Neural progenitor cell (in vitro differentiated cells): ENCODE measurements around the gene ARHGEF35. TPM values are rescaled to one million over a fixed set of nuclear protein-coding genes. Genes with fewer than 3 reads are reported as not detected.
"Not testable (repeated sequence)": the region's sequence is repeated elsewhere in the genome, so short reads cannot be mapped to it uniquely, and the experiment has no call there.

ENCODE experiments used
- DNase-seq: peaks from one replicate; pipeline ENCODE4 v3.0.0-alpha.2; 2016; ENCODE audit warnings: low spot score
- H2AFZ ChIP-seq: fragments of 200-600 bp; sonication (generic); replicated peaks from 2 replicates; pipeline ENCODE4 v1.6.1; 2016; ENCODE audit warnings: antibody characterized with exemption
- H3F3A ChIP-seq: fragments of 200-600 bp; sonication (generic); 2 replicates; pipeline ENCODE4 v1.6.1; 2016; ENCODE audit warnings: antibody characterized with exemption, low read depth
- H3K27ac ChIP-seq: fragments of 200-600 bp; sonication (generic); 2 replicates; pipeline ENCODE4 v1.5.1; 2016; ENCODE audit warnings: mild to moderate bottlenecking
- H3K27me3 ChIP-seq: fragments of 200-600 bp; sonication (generic); 2 replicates; pipeline ENCODE4 v1.6.1; 2016; ENCODE audit warnings: mild to moderate bottlenecking, moderate library complexity
- H3K36me3 ChIP-seq: fragments of 200-600 bp; sonication (generic); 2 replicates; pipeline ENCODE4 v1.5.1; 2016
- H3K4me1 ChIP-seq: fragments of 200-600 bp; sonication (generic); 2 replicates; pipeline ENCODE4 v1.6.1; 2016; ENCODE audit warnings: mixed run types
- H3K4me2 ChIP-seq: fragments of 200-600 bp; sonication (generic); 2 replicates; pipeline ENCODE4 v1.6.1; 2016
- H3K4me3 ChIP-seq: fragments of 200-600 bp; sonication (generic); 2 replicates; pipeline ENCODE4 v1.5.1; 2016
- H3K79me2 ChIP-seq: fragments of 200-600 bp; sonication (generic); 2 replicates; pipeline ENCODE4 v1.6.1; 2016; ENCODE audit warnings: low read depth
- H3K9ac ChIP-seq: fragments of 200-600 bp; sonication (generic); 2 replicates; pipeline ENCODE4 v1.6.1; 2016
- H3K9me3 ChIP-seq: fragments of 200-600 bp; sonication (generic); 2 replicates; pipeline ENCODE4 v1.5.1; 2016; ENCODE audit warnings: low read depth
- H4K20me1 ChIP-seq: fragments of 200-600 bp; sonication (generic); 2 replicates; pipeline ENCODE4 v1.6.1; 2016; ENCODE audit warnings: low read depth
- H3K27ac Mint-ChIP-seq: 3 replicates; pipeline ENCODE4 v1.8.0; 2021; ENCODE audit warnings: mixed read lengths
- H3K27me3 Mint-ChIP-seq: 2 replicates; pipeline ENCODE4 v1.8.0; 2022; ENCODE audit warnings: low read depth, mild to moderate bottlenecking, inconsistent platforms, moderate library complexity, mixed read lengths; ENCODE audit not compliant: insufficient read depth
- H3K36me3 Mint-ChIP-seq: 3 replicates; pipeline ENCODE4 v1.8.0; 2021; ENCODE audit warnings: mixed read lengths
- H3K4me1 Mint-ChIP-seq: 3 replicates; pipeline ENCODE4 v1.8.0; 2021; ENCODE audit warnings: mixed read lengths
- H3K4me3 Mint-ChIP-seq: 3 replicates; pipeline ENCODE4 v1.8.0; 2021; ENCODE audit warnings: mild to moderate bottlenecking, moderate library complexity, mixed read lengths
- H3K9me3 Mint-ChIP-seq: 3 replicates; pipeline ENCODE4 v1.8.0; 2020; ENCODE audit warnings: mixed read lengths
- total RNA-seq: library from RNA; depleted of rRNA; stranded (reverse); fragments of >200 nt; gene quantifications from 2 replicates; pipeline ENCODE4 v1.2.3, GENCODE V29; 2015; ENCODE audit warnings: low replicate concordance

Gene ARHGEF35
- total RNA-seq, 1 donor from 2014 or later: 0.97 TPM

- not testable (repeated sequence) for H3K4me1 ChIP-seq, H3K9me3 Mint-ChIP-seq, H3K27ac ChIP-seq, H3K9ac ChIP-seq, H3K27me3 Mint-ChIP-seq, H3K27ac Mint-ChIP-seq, H3K79me2 ChIP-seq, H3K9me3 ChIP-seq, H3F3A ChIP-seq, H3K4me1 Mint-ChIP-seq, H4K20me1 ChIP-seq, H3K4me2 ChIP-seq, H3K27me3 ChIP-seq, H3K36me3 Mint-ChIP-seq, H2AFZ ChIP-seq, H3K36me3 ChIP-seq, H3K4me3 ChIP-seq, H3K4me3 Mint-ChIP-seq, DNase-seq
Measured at GRCh38 chr7:144223675-144224074, 28.0 kb upstream of the ARHGEF35 start.

- H3K4me3 ChIP-seq, H3K36me3 Mint-ChIP-seq, H3K27ac Mint-ChIP-seq, H3K9me3 ChIP-seq, H3K27me3 Mint-ChIP-seq, DNase-seq, H3K4me1 Mint-ChIP-seq, H3K27ac ChIP-seq, H3K4me3 Mint-ChIP-seq, H3K79me2 ChIP-seq, H3F3A ChIP-seq, H2AFZ ChIP-seq, H3K9me3 Mint-ChIP-seq, H4K20me1 ChIP-seq, H3K27me3 ChIP-seq, H3K9ac ChIP-seq, H3K36me3 ChIP-seq, H3K4me1 ChIP-seq, H3K4me2 ChIP-seq: not testable (repeated sequence)
Measured at GRCh38 chr7:144220531-144220930, 24.9 kb upstream of the ARHGEF35 start.

- H3K4me3 Mint-ChIP-seq, H4K20me1 ChIP-seq, H3K36me3 Mint-ChIP-seq, H3K9me3 ChIP-seq, H3K27ac Mint-ChIP-seq, H3K9me3 Mint-ChIP-seq, H3K79me2 ChIP-seq, H3K27ac ChIP-seq, H3K27me3 Mint-ChIP-seq, DNase-seq, H3K9ac ChIP-seq, H3F3A ChIP-seq, H3K4me1 ChIP-seq, H3K4me2 ChIP-seq, H3K4me1 Mint-ChIP-seq, H3K36me3 ChIP-seq, H2AFZ ChIP-seq, H3K4me3 ChIP-seq, H3K27me3 ChIP-seq: not testable (repeated sequence)
Measured at GRCh38 chr7:144219149-144219548, 23.5 kb upstream of the ARHGEF35 start.

- H3F3A ChIP-seq, H2AFZ ChIP-seq, H3K4me2 ChIP-seq, H3K27ac Mint-ChIP-seq, DNase-seq, H3K27me3 ChIP-seq, H3K27ac ChIP-seq, H3K4me1 ChIP-seq, H3K27me3 Mint-ChIP-seq, H3K36me3 Mint-ChIP-seq, H3K79me2 ChIP-seq, H4K20me1 ChIP-seq, H3K9ac ChIP-seq, H3K4me3 Mint-ChIP-seq, H3K4me3 ChIP-seq, H3K9me3 Mint-ChIP-seq, H3K36me3 ChIP-seq, H3K4me1 Mint-ChIP-seq, H3K9me3 ChIP-seq: not testable (repeated sequence)
Measured at GRCh38 chr7:144218581-144218980, 22.9 kb upstream of the ARHGEF35 start.

GRCh38 chr7:144217200-144217599 is 21.6 kb upstream of the ARHGEF35 start:
- H3F3A ChIP-seq, H2AFZ ChIP-seq, H3K4me1 ChIP-seq, DNase-seq, H3K9ac ChIP-seq, H3K27ac Mint-ChIP-seq, H3K4me2 ChIP-seq, H3K4me1 Mint-ChIP-seq, H3K27ac ChIP-seq, H3K4me3 Mint-ChIP-seq, H3K36me3 Mint-ChIP-seq, H3K79me2 ChIP-seq, H3K9me3 Mint-ChIP-seq, H3K27me3 Mint-ChIP-seq, H3K27me3 ChIP-seq, H4K20me1 ChIP-seq, H3K4me3 ChIP-seq, H3K9me3 ChIP-seq, H3K36me3 ChIP-seq: not testable (repeated sequence)

- H2AFZ ChIP-seq, H3K9me3 Mint-ChIP-seq, H3F3A ChIP-seq, DNase-seq, H3K79me2 ChIP-seq, H3K4me1 Mint-ChIP-seq, H4K20me1 ChIP-seq, H3K4me3 Mint-ChIP-seq, H3K27ac Mint-ChIP-seq, H3K27me3 Mint-ChIP-seq, H3K4me2 ChIP-seq, H3K36me3 Mint-ChIP-seq, H3K4me1 ChIP-seq, H3K27ac ChIP-seq, H3K36me3 ChIP-seq, H3K9me3 ChIP-seq, H3K4me3 ChIP-seq, H3K9ac ChIP-seq, H3K27me3 ChIP-seq: not testable (repeated sequence)
Measured at GRCh38 chr7:144205306-144205705, 9.7 kb upstream of the ARHGEF35 start.

- not testable (repeated sequence) for H3K9ac ChIP-seq, H3K4me1 ChIP-seq, H3K4me3 ChIP-seq, DNase-seq, H3K4me3 Mint-ChIP-seq, H2AFZ ChIP-seq, H3K9me3 ChIP-seq, H3K4me1 Mint-ChIP-seq, H3K27me3 ChIP-seq, H3K27ac ChIP-seq, H3K27ac Mint-ChIP-seq, H3K36me3 ChIP-seq, H3F3A ChIP-seq, H3K27me3 Mint-ChIP-seq, H4K20me1 ChIP-seq, H3K79me2 ChIP-seq, H3K36me3 Mint-ChIP-seq, H3K4me2 ChIP-seq, H3K9me3 Mint-ChIP-seq
Measured at GRCh38 chr7:144203086-144203485, 7.5 kb upstream of the ARHGEF35 start.

GRCh38 chr7:144201978-144202377 is 6.3 kb upstream of the ARHGEF35 start:
- not testable (repeated sequence) for H3K27me3 Mint-ChIP-seq, H4K20me1 ChIP-seq, H3K4me3 ChIP-seq, H3K9ac ChIP-seq, H3K9me3 ChIP-seq, H2AFZ ChIP-seq, H3K4me3 Mint-ChIP-seq, H3K79me2 ChIP-seq, H3K27ac ChIP-seq, H3K36me3 Mint-ChIP-seq, H3K4me1 ChIP-seq, DNase-seq, H3F3A ChIP-seq, H3K9me3 Mint-ChIP-seq, H3K27me3 ChIP-seq, H3K36me3 ChIP-seq, H3K4me2 ChIP-seq, H3K27ac Mint-ChIP-seq, H3K4me1 Mint-ChIP-seq

GRCh38 chr7:144198934-144199333 is 3.3 kb upstream of the ARHGEF35 start:
- H3K27ac Mint-ChIP-seq, H3K4me2 ChIP-seq, H2AFZ ChIP-seq, H3K27me3 ChIP-seq, DNase-seq, H3K4me3 ChIP-seq, H3K27me3 Mint-ChIP-seq, H3K79me2 ChIP-seq, H3K9ac ChIP-seq, H3K4me3 Mint-ChIP-seq, H3K4me1 ChIP-seq, H3F3A ChIP-seq, H3K9me3 Mint-ChIP-seq, H3K27ac ChIP-seq, H3K9me3 ChIP-seq, H3K36me3 Mint-ChIP-seq, H4K20me1 ChIP-seq, H3K36me3 ChIP-seq, H3K4me1 Mint-ChIP-seq: not testable (repeated sequence)
